Activated naive CD8-positive, alpha-beta T cell treated with anti-CD3 and anti-CD28 coated beads, Interleukin-2, amount 10 ng/mL, durations not matched to agents 7 days and 5 days (primary cell): ENCODE measurements around the gene FRS3. TPM values are rescaled to one million over a fixed set of nuclear protein-coding genes. Genes with fewer than 3 reads are reported as not detected.

Source experiments
- ATAC-seq: fragments of 150-1000 bp; cut with Tn5 transposase; one replicate; pipeline ENCODE4 v1.10.0; 2021; ENCODE audit warnings: low read depth, moderate library complexity
- POLR2A ChIA-PET: fragments of 350-600 bp; sonication (Branson Sonifier 250); formaldehyde crosslinking; loops from one replicate; lab custom pipeline; 2021; ENCODE audit warnings: antibody characterized with exemption; lab: Charles Lee
- DNase-seq: peaks from one replicate; pipeline ENCODE4 v3.0.0; 2021
- H3K27ac Mint-ChIP-seq: one replicate; pipeline ENCODE4 v1.8.0; 2022; ENCODE audit warnings: mild to moderate bottlenecking, mixed read lengths
- H3K27me3 Mint-ChIP-seq: one replicate; pipeline ENCODE4 v1.8.0; 2022; ENCODE audit warnings: mild to moderate bottlenecking, moderate library complexity, mixed read lengths
- H3K36me3 Mint-ChIP-seq: one replicate; pipeline ENCODE4 v1.8.0; 2021; ENCODE audit warnings: mild to moderate bottlenecking, mixed read lengths
- H3K4me1 Mint-ChIP-seq: one replicate; pipeline ENCODE4 v1.8.0; 2021; ENCODE audit warnings: mixed read lengths
- H3K4me3 Mint-ChIP-seq: one replicate; pipeline ENCODE4 v1.8.0; 2022; ENCODE audit warnings: mild to moderate bottlenecking, moderate library complexity, mixed read lengths
- H3K9me3 Mint-ChIP-seq: one replicate; pipeline ENCODE4 v1.8.0; 2021; ENCODE audit warnings: mixed read lengths
- total RNA-seq, 2 experiments: library from RNA; stranded (reverse); gene quantifications; one replicate each; pipeline ENCODE4 v1.2.3, GENCODE V29; 2021

FRS3 gene
- total RNA-seq, 2 experiments from 2014 or later = 6.2 to 8.3 TPM

GRCh38 chr6:41811095-41811494 is 31.4 kb upstream of the FRS3 start:
- ATAC-seq (no peak), DNase-seq (no peak)
- H3K36me3 Mint-ChIP-seq = no peaks in the 10 kb centered on the region
- H3K9me3 Mint-ChIP-seq = no peaks in the 10 kb centered on the region
- H3K4me3 Mint-ChIP-seq = no peak overlapping the region
- H3K4me1 Mint-ChIP-seq = peaks cover 2% of the 10 kb centered on the region
- POLR2A ChIA-PET = no interaction called here
- no peak overlapping the region for H3K27ac Mint-ChIP-seq
- H3K27me3 Mint-ChIP-seq = no peaks in the 10 kb centered on the region

- no peaks in the 10 kb centered on the region for H3K36me3 Mint-ChIP-seq
- H3K27me3 Mint-ChIP-seq = no peaks in the 10 kb centered on the region
- no peaks in the 10 kb centered on the region for H3K9me3 Mint-ChIP-seq
- H3K27ac Mint-ChIP-seq = no peak overlapping the region
- H3K4me1 Mint-ChIP-seq = peaks cover 1% of the 10 kb centered on the region
- no peak for DNase-seq
- POLR2A ChIA-PET = no interaction called here
- ATAC-seq = no peak
- no peak overlapping the region for H3K4me3 Mint-ChIP-seq
Observed at GRCh38 chr6:41805830-41806774, 26.4 kb upstream of the FRS3 start.

GRCh38 chr6:41801380-41801779 is 21.7 kb upstream of the FRS3 start:
- H3K27me3 Mint-ChIP-seq = no peaks in the 10 kb centered on the region
- H3K9me3 Mint-ChIP-seq = no peaks in the 10 kb centered on the region
- no peak overlapping the region for H3K27ac Mint-ChIP-seq
- peaks cover 1% of the 10 kb centered on the region for H3K4me1 Mint-ChIP-seq
- H3K36me3 Mint-ChIP-seq = no peaks in the 10 kb centered on the region
- POLR2A ChIA-PET = interaction anchor here (0.7 to 1.2 kb wide), 2 partner anchors 14 to 244 kb away, joined by 3 read pairs; partner anchors contain the start of gene TOMM6
- DNase-seq (no peak), ATAC-seq (no peak)
- H3K4me3 Mint-ChIP-seq = no peak overlapping the region

- ATAC-seq = no peak
- no peak for DNase-seq
- no peak overlapping the region for H3K27ac Mint-ChIP-seq
- H3K36me3 Mint-ChIP-seq = no peaks in the 10 kb centered on the region
- POLR2A ChIA-PET = interaction anchor here (0.6 kb wide), 1 partner anchor 364 kb away, joined by 3 read pairs; no protein-coding TSS in a partner anchor
- no peaks in the 10 kb centered on the region for H3K27me3 Mint-ChIP-seq
- no peak overlapping the region for H3K4me3 Mint-ChIP-seq
- peaks cover 1% of the 10 kb centered on the region for H3K4me1 Mint-ChIP-seq
- no peaks in the 10 kb centered on the region for H3K9me3 Mint-ChIP-seq
Observed at GRCh38 chr6:41799559-41799911, 19.8 kb upstream of the FRS3 start.

- H3K4me1 Mint-ChIP-seq = peaks cover 1% of the 10 kb centered on the region
- no peak for ATAC-seq
- POLR2A ChIA-PET = interaction anchor here (0.6 kb wide), 1 partner anchor 365 kb away, joined by 3 read pairs; no protein-coding TSS in a partner anchor
- no peaks in the 10 kb centered on the region for H3K27me3 Mint-ChIP-seq
- H3K9me3 Mint-ChIP-seq = no peaks in the 10 kb centered on the region
- H3K4me3 Mint-ChIP-seq = no peak overlapping the region
- H3K36me3 Mint-ChIP-seq = no peaks in the 10 kb centered on the region
- H3K27ac Mint-ChIP-seq = no peak overlapping the region
- no peak for DNase-seq
Observed at GRCh38 chr6:41798901-41799558, 19.3 kb upstream of the FRS3 start.

GRCh38 chr6:41796474-41796873 is 16.8 kb upstream of the FRS3 start:
- POLR2A ChIA-PET = no interaction called here
- no peak for ATAC-seq
- no peaks in the 10 kb centered on the region for H3K27me3 Mint-ChIP-seq

GRCh38 chr6:41791984-41792383 is 12.3 kb upstream of the FRS3 start:
- ATAC-seq = no peak
- Mint-ChIP-seq H3K4me1 (peaks cover 5% of the 10 kb centered on the region), H3K4me3 (no peak overlapping the region), H3K9me3 (no peaks in the 10 kb centered on the region), H3K27me3 (no peaks in the 10 kb centered on the region), H3K36me3 (peaks cover 8% of the 10 kb centered on the region), H3K27ac (no peak overlapping the region)
- POLR2A ChIA-PET = interaction anchor here (1.1 kb wide), 1 partner anchor 252 kb away, joined by 3 read pairs; no protein-coding TSS in a partner anchor
- no peak for DNase-seq

More at GRCh38 chr6:41796474-41796873, 16.8 kb upstream of the FRS3 start:
- H3K36me3 Mint-ChIP-seq = peaks cover 2% of the 10 kb centered on the region
- no peaks in the 10 kb centered on the region for H3K9me3 Mint-ChIP-seq
- H3K27ac Mint-ChIP-seq = no peak overlapping the region
- peaks cover 2% of the 10 kb centered on the region for H3K4me1 Mint-ChIP-seq
- no peak overlapping the region for H3K4me3 Mint-ChIP-seq
- DNase-seq = no peak

GRCh38 chr6:41791305-41791704 is 11.6 kb upstream of the FRS3 start:
- POLR2A ChIA-PET = interaction anchor here (1.1 kb wide), 1 partner anchor 253 kb away, joined by 3 read pairs; no protein-coding TSS in a partner anchor
- Mint-ChIP-seq H3K9me3 (no peaks in the 10 kb centered on the region), H3K27ac (no peak overlapping the region), H3K4me1 (peaks cover 5% of the 10 kb centered on the region), H3K4me3 (no peak overlapping the region), H3K27me3 (no peaks in the 10 kb centered on the region), H3K36me3 (peaks cover 8% of the 10 kb centered on the region)
- DNase-seq (no peak), ATAC-seq (no peak)

GRCh38 chr6:41790045-41790444 is 10.3 kb upstream of the FRS3 start:
- Mint-ChIP-seq H3K4me3 (no peak overlapping the region), H3K9me3 (no peaks in the 10 kb centered on the region), H3K4me1 (peaks cover 7% of the 10 kb centered on the region), H3K27ac (no peak overlapping the region), H3K27me3 (no peaks in the 10 kb centered on the region), H3K36me3 (peaks cover 8% of the 10 kb centered on the region)
- DNase-seq (no peak), ATAC-seq (no peak)
- POLR2A ChIA-PET = no interaction called here

GRCh38 chr6:41789390-41789724 is 9.7 kb upstream of the FRS3 start:
- peak overlapping the region; percentile 58 for H3K27ac Mint-ChIP-seq
- peaks cover 8% of the 10 kb centered on the region for H3K36me3 Mint-ChIP-seq
- POLR2A ChIA-PET = no interaction called here
- no peaks in the 10 kb centered on the region for H3K27me3 Mint-ChIP-seq
- H3K4me1 Mint-ChIP-seq = peaks cover 7% of the 10 kb centered on the region
- DNase-seq = no peak
- H3K4me3 Mint-ChIP-seq = peak overlapping the region; percentile 96
- no peaks in the 10 kb centered on the region for H3K9me3 Mint-ChIP-seq
- ATAC-seq = no peak

GRCh38 chr6:41787219-41787917 is 7.7 kb upstream of the FRS3 start, which contains the start of gene TOMM6:
TSS of gene TOMM6 (plus strand) at chr6:41787694. CDS start at chr6:41787698, 4 bp downstream.
- peak; percentile 94 for DNase-seq
- POLR2A ChIA-PET = interaction anchor here (0.6 to 3.5 kb wide), 20 partner anchors 14 to 1835 kb away, joined by 3 to 73 read pairs (median 4); partner anchors contain the start of genes BYSL, CCND3, MED20 and TAF8
- Mint-ChIP-seq H3K4me1 (peaks cover 7% of the 10 kb centered on the region), H3K36me3 (peaks cover 7% of the 10 kb centered on the region), H3K9me3 (no peaks in the 10 kb centered on the region), H3K27me3 (peaks cover 5% of the 10 kb centered on the region), H3K4me3 (peak within 1 kb of the TSS; percentile 96), H3K27ac (peak within 1 kb of the TSS; percentile 97)
- ATAC-seq = peak; percentile 83

- Mint-ChIP-seq H3K4me3 (peak overlapping the region; percentile 96), H3K9me3 (no peaks in the 10 kb centered on the region), H3K27ac (peak overlapping the region; percentile 97), H3K27me3 (peaks cover 12% of the 10 kb centered on the region), H3K36me3 (peaks cover 7% of the 10 kb centered on the region), H3K4me1 (peaks cover 7% of the 10 kb centered on the region)
- ATAC-seq (peak; percentile 71), DNase-seq (peak; percentile 96)
- POLR2A ChIA-PET = interaction anchor here (0.6 to 3.5 kb wide), 17 partner anchors 15 to 777 kb away, joined by 3 to 73 read pairs (median 4); partner anchors contain the start of genes BYSL, CCND3, MED20 and TAF8
Observed at GRCh38 chr6:41786451-41787218, 6.9 kb upstream of the FRS3 start.
